Breast epithelium (tissue), 4 donors: ENCODE measurements around the gene BBOF1. TPM values are rescaled to one million over a fixed set of nuclear protein-coding genes. Genes with fewer than 3 reads are reported as not detected.

Experiments used
- DNase-seq, 2 donors: peaks; one replicate each; pipeline ENCODE4 v3.0.0-alpha.2; 2019; ENCODE audit warnings: low spot score in 2 of 2
- H3K27ac ChIP-seq, 2 donors: fragments of 200-600 bp; sonication (generic) in 1 of 2; one replicate each; pipeline ENCODE4 v1.5.1; 2016 to 2019; ENCODE audit warnings: mild to moderate bottlenecking in 1 of 2
- H3K27me3 ChIP-seq, 2 donors: fragments of 200-600 bp; sonication (generic) in 1 of 2; one replicate each; pipeline versions ENCODE4 v1.5.1 to v1.6.0; 2017 to 2019; ENCODE audit warnings: control low read depth in 1 of 2, mild to moderate bottlenecking in 1 of 2
- H3K36me3 ChIP-seq: fragments of 200-600 bp; one replicate; pipeline ENCODE4 v1.5.1; 2019
- H3K4me1 ChIP-seq, 2 donors: fragments of 200-600 bp; sonication (generic); one replicate each; pipeline ENCODE4 v1.5.1; 2016 to 2019; ENCODE audit warnings: control low read depth in 1 of 2
- H3K4me3 ChIP-seq, 3 donors: fragments of 200-600 bp; sonication (generic); 1 replicate in 2 of 3; 2 replicates in 1 of 3; pipeline ENCODE4 v1.5.1; 2016 to 2019; ENCODE audit warnings: mild to moderate bottlenecking in 3 of 3, moderate library complexity in 2 of 3
- H3K9me3 ChIP-seq, 2 donors: fragments of 200-600 bp; sonication (generic) in 1 of 2; one replicate each; pipeline ENCODE4 v1.5.1; 2016 to 2019; ENCODE audit warnings: control low read depth in 1 of 2
- CTCF ChIP-seq, 3 donors: fragments of 450-650 bp; IDR thresholded peaks; one replicate each; pipeline ENCODE4 v1.5.1; 2016 to 2017; ENCODE audit warnings: antibody characterized with exemption in 3 of 3, mild to moderate bottlenecking in 3 of 3, moderate library complexity in 3 of 3
- POLR2A ChIP-seq: fragments of 450-650 bp; IDR thresholded peaks from one replicate; pipeline ENCODE4 v1.6.1; 2016; ENCODE audit warnings: antibody characterized with exemption, mild to moderate bottlenecking, moderate library complexity
- POLR2AphosphoS5 ChIP-seq, 3 donors: sonication (generic); formaldehyde crosslinking; IDR thresholded peaks; one replicate each; pipeline ENCODE4 v1.6.1; 2017; ENCODE audit warnings: antibody characterized with exemption in 3 of 3
- intact Hi-C: fragments of 100-400 bp; cut with DNase I; formaldehyde crosslinking; loops from one replicate; pipeline ENCODE4 v1.15.1; 2023; ENCODE audit warnings: low total_unique reads
- total RNA-seq, 3 donors: library from RNA; depleted of rRNA; stranded (reverse); fragments of >200 nt; gene quantifications; one replicate each; pipeline ENCODE4 v1.1.0, GENCODE V29; 2016

The BBOF1 gene
- total RNA-seq, 3 donors from 2014 or later: 10.6 to 24.9 (median 18.7) TPM

DNA sequence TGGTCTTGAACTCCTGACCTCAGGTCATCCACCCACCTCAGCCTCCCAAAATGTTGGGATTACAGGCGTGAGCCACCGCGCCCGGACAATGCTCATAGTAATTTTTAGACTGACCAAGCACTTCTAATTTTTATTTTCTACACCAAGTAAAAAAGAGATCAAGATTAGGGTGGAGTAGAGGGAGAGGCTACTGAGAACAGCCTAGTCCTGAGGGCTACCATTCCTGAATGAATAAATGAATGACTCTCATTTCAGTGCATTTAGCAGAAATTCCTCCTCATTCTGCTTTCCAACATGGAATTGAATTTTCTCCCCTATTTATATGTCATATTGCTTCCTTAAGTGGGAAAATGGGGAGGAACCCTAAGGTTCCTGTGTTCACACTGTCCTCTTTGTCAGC, 26.4 kb downstream of the BBOF1 start:
- Histone ChIP-seq H3K27ac (no peak overlapping the region), H3K4me1 (no peaks in the 10 kb centered on the region), H3K27me3 (no peaks in the 10 kb centered on the region), H3K4me3 (no peak overlapping the region), H3K9me3 (no peaks in the 10 kb centered on the region), H3K36me3 (no peaks in the 10 kb centered on the region)
- intact Hi-C loops: no loop called here
- DNase-seq: no peak
- TF ChIP-seq CTCF (IDR thresholded peaks at IDR 0.05): no peak
- TF ChIP-seq POLR2AphosphoS5 (IDR thresholded peaks at IDR 0.05): no peak

DNA sequence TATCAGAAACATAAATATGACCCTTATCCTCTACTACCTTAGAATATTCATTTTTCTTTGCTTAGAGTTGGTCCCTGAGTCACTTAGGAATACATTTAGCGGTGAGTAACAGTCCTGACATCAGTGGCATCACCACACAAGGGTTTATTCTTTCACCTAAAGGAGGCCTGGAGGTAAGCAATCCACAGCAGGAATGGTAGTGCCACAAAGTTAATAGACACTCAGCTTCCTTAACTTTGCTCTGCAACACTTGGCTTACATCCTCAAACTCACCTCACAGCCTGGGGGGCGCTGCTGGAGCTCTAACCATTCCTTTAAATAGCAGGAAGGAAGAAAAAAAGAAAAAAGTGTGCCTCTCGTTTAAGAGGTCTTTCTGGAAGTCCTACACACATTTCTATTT, 29.1 kb downstream of the BBOF1 start:
- H3K27me3 ChIP-seq: no peaks in the 10 kb centered on the region
- H3K36me3 ChIP-seq: no peaks in the 10 kb centered on the region
- H3K4me3 ChIP-seq: no peak overlapping the region
- DNase-seq: no peak
- no peaks in the 10 kb centered on the region for H3K4me1 ChIP-seq
- TF ChIP-seq CTCF (IDR thresholded peaks at IDR 0.05) (no peak), POLR2AphosphoS5 (IDR thresholded peaks at IDR 0.05) (no peak), POLR2A (no peak)
- intact Hi-C loops: no loop called here
- H3K9me3 ChIP-seq: no peaks in the 10 kb centered on the region
- H3K27ac ChIP-seq: no peak overlapping the region

GRCh38 chr14:74049876-74050495, 30.8 kb downstream of the BBOF1 start:
- Histone ChIP-seq H3K27ac (no peak overlapping the region), H3K36me3 (no peaks in the 10 kb centered on the region), H3K4me1 (no peaks in the 10 kb centered on the region), H3K9me3 (no peaks in the 10 kb centered on the region), H3K27me3 (no peaks in the 10 kb centered on the region), H3K4me3 (no peak overlapping the region)
- intact Hi-C loops: no loop called here
- TF ChIP-seq POLR2A (no peak), POLR2AphosphoS5 (IDR thresholded peaks at IDR 0.05) (no peak), CTCF (IDR thresholded peaks at IDR 0.05) (no peak)
- no peak for DNase-seq

GRCh38 chr14:74062809-74063150, 43.6 kb downstream of the BBOF1 start:
- H3K4me1 ChIP-seq: no peaks in the 10 kb centered on the region
- H3K4me3 ChIP-seq: no peak overlapping the region
- no peak for DNase-seq
- intact Hi-C loops: no loop called here
- H3K27me3 ChIP-seq: no peaks in the 10 kb centered on the region
- no peaks in the 10 kb centered on the region for H3K9me3 ChIP-seq
- no peak overlapping the region for H3K27ac ChIP-seq
- H3K36me3 ChIP-seq: no peaks in the 10 kb centered on the region
- TF ChIP-seq CTCF (IDR thresholded peaks at IDR 0.05): no peak
- TF ChIP-seq POLR2AphosphoS5 (IDR thresholded peaks at IDR 0.05): no peak
- no peak for TF ChIP-seq POLR2A

GRCh38 chr14:74064426-74064825, 45.3 kb downstream of the BBOF1 start:
- H3K27ac ChIP-seq: no peak overlapping the region
- DNase-seq: no peak
- no peaks in the 10 kb centered on the region for H3K27me3 ChIP-seq
- no peaks in the 10 kb centered on the region for H3K36me3 ChIP-seq
- intact Hi-C loops: no loop called here
- TF ChIP-seq POLR2AphosphoS5 (IDR thresholded peaks at IDR 0.05) (no peak), CTCF (IDR thresholded peaks at IDR 0.05) (no peak), POLR2A (no peak)
- H3K4me3 ChIP-seq: no peak overlapping the region
- H3K9me3 ChIP-seq: no peaks in the 10 kb centered on the region
- H3K4me1 ChIP-seq: no peaks in the 10 kb centered on the region
